Suprapubic skin (tissue), 3 donors: ENCODE data around the gene ZNF225.

ENCODE experiments used
- CTCF ChIP-seq, 2 donors: fragments of 200-600 bp in 1 of 2; fragments of 450-650 bp in 1 of 2; sonication (generic) in 1 of 2; IDR thresholded peaks; one replicate each; pipeline ENCODE4 v1.5.1; 2016 to 2019; ENCODE audit warnings: antibody characterized with exemption in 2 of 2, mild to moderate bottlenecking in 1 of 2, moderate library complexity in 1 of 2
- EP300 ChIP-seq: sonication (generic); formaldehyde crosslinking; IDR thresholded peaks from one replicate; pipeline ENCODE4 v1.6.1; 2017; ENCODE audit warnings: antibody characterized with exemption
- POLR2A ChIP-seq, 2 donors: fragments of 450-650 bp; IDR thresholded peaks; one replicate each; pipeline ENCODE4 v1.6.1; 2017; ENCODE audit warnings: antibody characterized with exemption in 2 of 2, mild to moderate bottlenecking in 2 of 2, moderate library complexity in 2 of 2

- TF ChIP-seq CTCF (IDR thresholded peaks at IDR 0.05) = no peak
- TF ChIP-seq POLR2A (IDR thresholded peaks at IDR 0.05) = no peak
- TF ChIP-seq EP300 = no peak
These were observed 18.8 kb downstream of the ZNF225 start for GRCh38 chr19:44131955-44132354.
